Stimulated activated CD8-positive, alpha-beta memory T cell treated with anti-CD3 and anti-CD28 coated beads, Interleukin-12 subunit alpha, Interleukin-12 subunit beta, amount 100 ng/mL, for 1 hour (primary cell): ENCODE data around the gene VMO1.
"Not testable (repeated sequence)": the region's sequence is repeated elsewhere in the genome, so short reads cannot be mapped to it uniquely, and the experiment has no call there.

Experiments used
- DNase-seq: peaks from one replicate; pipeline ENCODE4 v3.0.0-alpha.2; 2020; ENCODE audit warnings: low read depth

Gene VMO1, protein sequence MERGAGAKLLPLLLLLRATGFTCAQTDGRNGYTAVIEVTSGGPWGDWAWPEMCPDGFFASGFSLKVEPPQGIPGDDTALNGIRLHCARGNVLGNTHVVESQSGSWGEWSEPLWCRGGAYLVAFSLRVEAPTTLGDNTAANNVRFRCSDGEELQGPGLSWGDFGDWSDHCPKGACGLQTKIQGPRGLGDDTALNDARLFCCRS

GRCh38 chr17:4786106-4786511 is at the start of gene VMO1:
TSS of gene VMO1 (minus strand) at chr17:4786364. CDS start at chr17:4786352, 12 bp downstream.
- no peak for DNase-seq

DNA sequence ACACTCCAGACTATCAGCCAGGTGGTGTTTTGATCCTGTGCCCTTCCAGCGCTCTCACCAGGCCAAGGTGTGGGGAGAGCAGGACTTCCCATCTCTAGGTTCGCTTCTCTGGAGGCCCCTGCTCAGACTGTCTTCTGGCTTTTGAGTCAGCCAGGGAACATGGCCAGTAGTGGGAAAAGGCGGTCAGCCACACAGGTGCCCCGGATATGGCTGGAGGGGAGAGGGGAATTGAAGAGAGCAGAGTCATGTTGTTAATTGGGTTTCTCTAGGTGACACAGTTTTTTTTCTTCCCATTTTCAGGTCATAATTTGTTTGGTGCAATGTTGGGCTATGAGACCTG is 48.5 kb upstream of the VMO1 start:
- DNase-seq, result no peak

- DNase-seq, result no peak
Observed at GRCh38 chr17:4833941-4834680, 47.9 kb upstream of the VMO1 start.

- DNase-seq, result peak; percentile 79
Observed at GRCh38 chr17:4833178-4833940, 47.2 kb upstream of the VMO1 start, which contains the start of gene MINK1. TSS of gene MINK1 (plus strand) at chr17:4833340. CDS start at chr17:4833584, 244 bp downstream.

- DNase-seq, result not testable (repeated sequence)
Observed at GRCh38 chr17:4832829-4833177, 46.6 kb upstream of the VMO1 start.

- no peak for DNase-seq
Observed at GRCh38 chr17:4827399-4827798, 41.2 kb upstream of the VMO1 start.

DNA sequence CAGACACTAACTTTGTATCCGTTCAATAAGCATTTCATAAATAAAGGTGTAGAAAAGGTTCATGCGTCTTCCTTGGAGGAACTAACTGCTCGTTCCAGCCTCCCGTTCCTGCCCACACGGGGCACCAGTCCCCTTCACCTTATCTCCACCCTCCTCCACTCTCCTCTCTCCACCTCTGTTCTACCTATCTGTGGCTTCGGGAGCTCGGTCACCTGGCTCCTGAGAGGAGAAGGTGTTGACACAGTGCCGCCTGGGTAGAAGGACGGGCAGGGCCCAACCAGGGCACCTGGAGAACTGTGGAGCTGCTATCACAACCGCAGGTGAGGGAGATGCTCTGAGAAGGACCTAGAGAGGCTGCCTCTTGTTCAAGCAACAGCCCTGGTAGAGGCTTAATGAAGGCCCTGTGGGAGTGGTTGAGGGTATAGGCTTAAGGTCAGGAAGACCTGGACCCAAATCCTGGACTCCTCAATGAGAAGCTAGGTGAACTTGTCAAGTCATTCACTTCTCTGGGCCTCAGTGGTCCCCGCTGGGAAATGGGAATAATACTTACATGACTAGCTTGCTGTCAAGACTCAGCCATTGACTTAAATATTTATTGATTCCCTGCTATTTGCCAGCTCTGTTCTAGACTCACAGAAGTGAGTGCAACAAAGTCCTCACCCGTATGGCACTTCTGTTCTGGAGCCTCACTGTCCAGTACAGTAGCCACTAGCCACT is 37.4 kb upstream of the VMO1 start:
- DNase-seq, result no peak

DNA sequence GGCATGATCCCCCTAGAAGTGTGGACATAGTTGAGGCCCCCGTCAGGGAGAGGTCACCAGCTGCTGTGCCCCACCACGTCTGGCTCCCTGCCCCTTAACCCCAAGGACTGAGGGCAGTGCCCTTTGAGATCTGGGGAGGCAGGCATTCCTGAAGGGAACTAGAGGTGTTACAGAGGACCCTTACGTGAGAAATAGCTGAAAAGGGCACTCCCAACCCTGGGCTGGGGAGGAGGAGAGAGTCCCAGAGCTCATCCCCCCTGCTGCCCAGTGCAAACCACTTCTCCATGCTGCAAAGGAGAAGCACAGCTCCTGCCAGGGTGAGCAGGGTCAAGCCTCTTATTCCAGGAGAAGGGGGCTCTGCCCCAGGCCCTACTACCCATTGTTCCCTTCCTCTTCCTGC is 36.7 kb upstream of the VMO1 start:
- DNase-seq, result no peak

DNA sequence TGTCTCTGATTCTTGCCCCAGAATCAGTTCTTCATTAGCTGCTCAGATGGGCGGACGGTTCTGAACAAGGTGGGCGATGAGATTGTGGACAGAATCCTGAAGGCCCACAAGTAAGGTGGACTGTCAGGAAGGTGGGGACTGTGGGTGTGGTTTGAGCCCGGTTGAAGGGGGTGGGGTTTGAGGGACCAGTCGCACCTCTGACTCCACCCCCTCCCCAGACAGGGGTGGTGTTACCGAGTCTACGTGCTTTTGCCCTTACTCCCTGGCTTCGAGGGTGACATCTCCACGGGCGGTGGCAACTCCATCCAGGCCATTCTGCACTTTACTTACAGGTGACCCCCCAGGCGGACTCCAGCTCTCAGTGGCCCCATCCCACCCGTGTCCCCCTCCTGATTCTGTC is 32.1 kb upstream of the VMO1 start:
- no peak for DNase-seq

GRCh38 chr17:4816826-4817225 is 30.7 kb upstream of the VMO1 start:
- no peak for DNase-seq

DNA sequence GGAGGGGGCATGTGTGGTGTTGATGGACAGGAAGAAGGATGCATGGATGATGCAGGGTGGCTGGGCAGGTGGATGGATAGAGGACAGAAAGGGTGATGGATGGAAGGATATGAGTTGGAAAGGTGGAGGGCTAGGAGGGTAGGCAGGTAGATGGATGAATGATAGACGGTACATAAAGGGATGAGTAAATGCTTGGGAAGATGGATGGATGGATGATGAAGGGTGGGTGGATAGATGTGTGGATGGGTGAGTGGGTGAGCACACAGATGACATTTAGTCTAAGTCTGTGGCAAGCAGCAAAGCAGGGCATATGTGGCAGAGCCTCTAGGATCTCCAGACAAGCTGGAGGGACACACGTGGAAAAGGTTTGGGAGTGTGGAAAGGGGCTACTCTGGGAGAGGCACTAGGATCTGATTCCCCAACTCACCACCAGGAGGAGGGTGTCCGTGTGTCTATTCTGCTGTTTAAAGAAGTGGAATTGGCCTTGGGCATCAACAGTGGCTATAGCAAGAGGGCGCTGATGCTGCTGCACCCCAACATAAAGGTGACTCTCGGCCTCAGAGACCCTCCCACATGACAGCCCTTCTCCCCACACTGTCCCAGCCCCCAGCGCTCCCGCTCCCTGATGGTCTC is 29.0 kb upstream of the VMO1 start:
- no peak for DNase-seq

GRCh38 chr17:4812690-4813089 is 26.5 kb upstream of the VMO1 start:
- DNase-seq, result no peak

DNA sequence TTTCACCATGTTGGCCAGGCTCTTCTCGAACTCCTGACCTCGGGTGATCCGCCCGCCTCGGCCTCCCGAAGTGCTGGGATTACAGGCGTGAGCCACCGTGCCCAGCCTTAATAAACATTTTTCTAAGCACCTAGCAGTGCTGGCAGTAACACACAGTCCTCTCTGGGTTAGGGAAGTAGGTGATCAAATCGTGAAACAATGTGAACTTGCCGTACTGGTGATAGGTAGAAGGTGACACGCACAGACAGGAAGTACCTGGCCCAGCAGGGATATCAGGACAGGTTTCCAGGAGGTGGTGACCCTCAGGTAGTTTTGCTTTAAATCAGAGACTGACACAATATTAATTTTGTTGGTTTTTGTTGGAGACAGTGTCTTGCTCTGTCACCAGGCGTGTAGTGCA is 25.3 kb upstream of the VMO1 start:
- no peak for DNase-seq

GRCh38 chr17:4810696-4811290 is 24.6 kb upstream of the VMO1 start:
- no peak for DNase-seq

DNA sequence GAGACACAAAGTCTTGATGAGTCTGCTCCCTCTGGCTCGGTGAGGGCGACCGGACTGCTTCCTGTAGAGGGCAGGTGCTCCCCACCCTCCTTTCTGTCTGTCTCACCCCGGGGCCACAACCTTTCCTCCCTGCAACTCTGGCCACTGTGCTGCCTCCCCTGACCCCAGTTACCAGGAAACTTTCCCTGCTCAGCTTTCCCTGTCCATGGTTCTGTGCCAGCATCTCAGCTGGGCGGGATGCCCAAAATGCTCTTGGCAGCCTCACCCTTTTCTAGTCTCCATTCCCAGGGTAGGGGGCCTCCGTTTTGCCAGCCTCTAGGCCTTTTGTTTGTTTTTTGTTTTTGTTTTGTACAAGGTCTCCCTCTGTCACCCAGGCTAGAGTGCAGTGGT is 22.2 kb upstream of the VMO1 start:
- DNase-seq, result no peak

DNA sequence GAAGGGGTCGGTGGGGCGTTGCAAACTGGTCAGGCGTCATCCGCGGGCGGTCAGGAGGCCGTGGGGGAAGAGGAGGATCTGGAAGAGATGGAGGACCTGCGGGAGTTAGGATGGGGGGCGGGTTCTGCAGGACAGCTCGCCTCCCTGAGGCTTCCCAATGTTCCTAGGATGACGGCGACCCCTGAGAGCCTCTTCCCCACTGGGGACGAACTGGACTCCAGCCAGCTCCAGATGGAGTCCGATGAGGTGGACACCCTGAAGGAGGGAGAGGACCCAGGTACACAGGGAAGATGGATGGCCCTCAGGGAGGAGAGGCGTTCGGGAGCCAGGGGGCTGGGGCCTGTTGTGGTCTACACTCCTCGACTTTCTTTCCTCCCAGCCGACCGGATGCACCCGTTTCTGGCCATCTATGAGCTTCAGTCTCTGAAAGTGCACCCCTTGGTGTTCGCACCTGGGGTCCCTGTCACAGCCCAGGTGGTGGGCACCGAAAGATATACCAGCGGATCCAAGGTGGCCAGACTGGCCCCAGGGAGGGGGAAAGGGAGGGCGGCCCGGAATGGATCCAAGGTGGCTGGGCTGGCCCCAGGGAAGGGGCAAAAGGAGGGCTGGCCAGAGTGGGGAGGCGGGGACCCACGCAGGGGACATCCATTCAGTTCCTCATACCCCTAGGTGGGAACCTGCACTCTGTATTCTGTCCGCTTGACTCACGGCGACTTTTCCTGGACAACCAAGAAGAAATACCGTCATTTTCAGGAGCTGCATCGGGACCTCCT is 21.6 kb upstream of the VMO1 start:
- no peak for DNase-seq

GRCh38 chr17:4806777-4807604 is 20.8 kb upstream of the VMO1 start, which contains the start of gene PLD2:
TSS of gene PLD2 (plus strand) at chr17:4807152. CDS start at chr17:4807773, 621 bp downstream.
- peak; percentile 71 for DNase-seq

DNA sequence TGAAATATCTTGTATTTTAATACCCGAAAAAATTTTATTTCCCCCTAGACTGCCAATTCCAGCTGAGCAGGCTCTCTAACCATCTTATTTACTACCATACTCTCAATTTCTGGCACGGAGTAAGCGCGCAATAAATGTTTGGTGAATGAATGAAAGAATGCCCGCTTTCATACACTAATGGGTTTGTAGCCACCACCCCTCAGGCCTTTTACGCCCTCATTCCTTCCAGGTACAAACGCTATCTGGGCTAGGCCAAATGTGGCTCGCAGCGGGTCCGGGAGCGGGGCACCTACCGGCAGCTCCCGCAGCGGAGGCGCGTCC is 20.3 kb upstream of the VMO1 start:
- no peak for DNase-seq

- no peak for DNase-seq
Observed at GRCh38 chr17:4802228-4802627, 16.1 kb upstream of the VMO1 start, which contains the start of gene C17orf114. TSS of gene C17orf114 (minus strand) at chr17:4802328.
